Measurements from ENCODE around the gene SPART.
"Not testable (repeated sequence)": the region's sequence is repeated elsewhere in the genome, so short reads cannot be mapped to it uniquely, and the experiment has no call there.

The SPART gene

DNA sequence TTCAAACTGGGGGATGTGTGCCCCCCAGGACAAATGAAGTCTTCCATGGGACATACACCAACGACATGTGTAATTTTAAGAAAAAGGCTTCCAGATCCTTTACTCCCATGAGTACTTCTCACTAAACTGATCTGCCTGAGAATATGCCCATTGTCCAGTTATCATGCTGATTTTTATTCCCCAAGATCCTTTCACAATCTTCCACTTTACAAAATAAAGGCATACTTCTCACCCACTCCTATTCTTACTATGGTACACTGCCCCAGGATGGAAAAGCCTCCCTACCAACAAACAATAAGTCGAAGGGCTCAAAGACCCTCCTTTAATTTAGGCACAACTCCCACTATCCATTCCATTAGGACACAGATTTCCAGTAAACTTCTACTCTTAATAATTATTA, 3.5 kb downstream of the SPART start:
- H3K4me3 Mint-ChIP-seq, result peak overlapping the region in 2 of 3 experiments; percentile 2 to 21
- H3K27ac Mint-ChIP-seq, result no peak overlapping the region
- TF ChIP-seq CTCF (IDR thresholded peaks at IDR 0.05; ENCODE audit: unreplicated experiment in 3 of 3), result no peak
- H3K9me3 Mint-ChIP-seq, result no peaks in the 10 kb centered on the region
- H3K4me1 Mint-ChIP-seq, result peaks cover 48% of the 10 kb centered on the region
- H3K27me3 Mint-ChIP-seq (ENCODE audit: low read depth), result no peaks in the 10 kb centered on the region
- no peaks in the 10 kb centered on the region for H3K36me3 Mint-ChIP-seq (ENCODE audit: low read depth)

GRCh38 chr13:36341718-36342117, 4.5 kb downstream of the SPART start:
- no peak overlapping the region for H3K27ac Mint-ChIP-seq
- H3K9me3 Mint-ChIP-seq, result no peaks in the 10 kb centered on the region
- peaks cover 45% of the 10 kb centered on the region for H3K4me1 Mint-ChIP-seq
- H3K4me3 Mint-ChIP-seq, result no peak overlapping the region
- no peaks in the 10 kb centered on the region for H3K27me3 Mint-ChIP-seq (ENCODE audit: low read depth)
- TF ChIP-seq CTCF (IDR thresholded peaks at IDR 0.05; ENCODE audit: unreplicated experiment in 3 of 3), result no peak
- H3K36me3 Mint-ChIP-seq (ENCODE audit: low read depth), result peaks cover 3% of the 10 kb centered on the region

- Mint-ChIP-seq H3K27ac (no peak overlapping the region), H3K4me3 (no peak overlapping the region)
These were observed 6.5 kb downstream of the SPART start for GRCh38 chr13:36339600-36340155.

GRCh38 chr13:36337938-36338641, 8.1 kb downstream of the SPART start:
- Mint-ChIP-seq H3K36me3 (ENCODE audit: low read depth) (peaks cover 10% of the 10 kb centered on the region), H3K9me3 (no peaks in the 10 kb centered on the region), H3K4me1 (peaks cover 31% of the 10 kb centered on the region), H3K4me3 (no peak overlapping the region), H3K27ac (no peak overlapping the region), H3K27me3 (ENCODE audit: low read depth) (no peaks in the 10 kb centered on the region)
- no peak for TF ChIP-seq CTCF (IDR thresholded peaks at IDR 0.05; ENCODE audit: unreplicated experiment in 3 of 3)

More at GRCh38 chr13:36339600-36340155, 6.5 kb downstream of the SPART start:
- H3K36me3 Mint-ChIP-seq (ENCODE audit: low read depth), result peaks cover 7% of the 10 kb centered on the region
- H3K27me3 Mint-ChIP-seq (ENCODE audit: low read depth), result no peaks in the 10 kb centered on the region
- H3K4me1 Mint-ChIP-seq, result peaks cover 36% of the 10 kb centered on the region
- H3K9me3 Mint-ChIP-seq, result no peaks in the 10 kb centered on the region
- no peak for TF ChIP-seq CTCF (IDR thresholded peaks at IDR 0.05; ENCODE audit: unreplicated experiment in 3 of 3)

DNA sequence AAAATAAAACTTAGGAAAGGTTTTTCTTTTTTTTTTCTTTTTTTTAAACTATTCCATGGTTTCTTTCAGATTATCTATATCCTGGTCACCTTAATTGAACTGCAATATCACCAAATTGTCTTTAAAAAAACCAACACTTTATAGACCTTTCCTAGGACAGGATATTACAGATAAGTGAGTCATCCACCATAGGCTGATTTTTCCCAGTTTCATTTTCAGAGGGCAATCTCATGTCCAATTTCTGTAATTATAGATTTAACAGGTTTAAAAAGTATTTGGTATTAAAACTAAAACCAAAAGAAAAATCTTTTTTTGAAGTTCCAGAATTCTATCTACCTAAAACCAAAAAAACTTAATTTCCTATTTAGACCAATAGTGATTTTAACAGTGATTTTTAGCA, 13.2 kb downstream of the SPART start:
- TF ChIP-seq CTCF (IDR thresholded peaks at IDR 0.05; ENCODE audit: unreplicated experiment in 3 of 3), result no peak
- H3K27ac Mint-ChIP-seq, result no peak overlapping the region

DNA sequence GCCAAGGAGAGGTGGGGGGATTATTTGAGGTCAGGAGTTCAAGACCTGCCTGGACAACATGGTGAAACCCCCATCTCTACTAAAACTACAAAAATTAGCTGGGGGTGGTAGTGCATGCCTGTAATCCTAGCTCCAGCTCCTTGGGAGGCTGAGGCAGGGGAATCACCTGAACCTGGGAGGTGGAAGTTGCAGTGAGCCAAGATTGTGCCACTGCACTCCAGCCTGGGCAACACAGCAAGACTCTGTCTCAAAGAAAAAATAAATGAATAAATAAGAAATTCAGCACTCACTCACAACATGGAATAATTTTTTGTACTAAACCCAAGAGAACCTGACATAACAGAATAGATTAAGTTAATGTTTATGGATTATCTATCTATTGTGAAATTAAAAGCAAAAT, 13.9 kb downstream of the SPART start:
- H3K36me3 Mint-ChIP-seq (ENCODE audit: low read depth), result peaks cover 40% of the 10 kb centered on the region

More for the DNA sequence above, 13.2 kb downstream of the SPART start:
- no peaks in the 10 kb centered on the region for H3K9me3 Mint-ChIP-seq
- H3K4me1 Mint-ChIP-seq, result peaks cover 27% of the 10 kb centered on the region
- peaks cover 37% of the 10 kb centered on the region for H3K36me3 Mint-ChIP-seq (ENCODE audit: low read depth)
- H3K4me3 Mint-ChIP-seq, result no peak overlapping the region
- H3K27me3 Mint-ChIP-seq (ENCODE audit: low read depth), result no peaks in the 10 kb centered on the region

More for the DNA sequence above, 13.9 kb downstream of the SPART start:
- not testable (repeated sequence) for H3K4me3 Mint-ChIP-seq; H3K27ac Mint-ChIP-seq; H3K27me3 Mint-ChIP-seq (ENCODE audit: low read depth); H3K9me3 Mint-ChIP-seq
- H3K4me1 Mint-ChIP-seq, result peaks cover 27% of the 10 kb centered on the region

All from nephron (organoid).